Spleen (tissue), 11 donors: ENCODE results near the gene DNAAF2. TPM values are rescaled to one million over a fixed set of nuclear protein-coding genes. Genes with fewer than 3 reads are reported as not detected.
A peak's percentile ranks its signal among the peaks of the same experiment; 100 is the strongest.

Experiments
- DNase-seq: peaks from one replicate; pipeline ENCODE4 v3.0.0-alpha.2; 2020
- H3K27ac ChIP-seq, 8 donors: fragments of 200-600 bp; sonication (generic) in 7 of 8; 1 replicate in 4 of 8; 2 replicates in 4 of 8; pipeline versions ENCODE4 v1.5.0 to v1.8.0; 2016 to 2021; ENCODE audit warnings: inconsistent platforms in 4 of 8, mild to moderate bottlenecking in 4 of 8, moderate library complexity in 1 of 8
- H3K27me3 ChIP-seq, 7 donors: fragments of 200-600 bp; sonication (generic) in 6 of 7; replicated peaks in 1 of 7; 1 replicate in 4 of 7; 2 replicates in 3 of 7; pipeline versions ENCODE4 v1.5.0 to v1.8.0; 2016 to 2021; ENCODE audit warnings: inconsistent platforms in 3 of 7, mild to moderate bottlenecking in 1 of 7
- H3K36me3 ChIP-seq, 6 donors: fragments of 200-600 bp; sonication (generic) in 5 of 6; 1 replicate in 4 of 6; 2 replicates in 2 of 6; pipeline versions ENCODE4 v1.5.0 to v1.8.0; 2016 to 2021; ENCODE audit warnings: inconsistent platforms in 2 of 6
- H3K4me1 ChIP-seq, 6 donors: fragments of 200-600 bp; sonication (generic) in 5 of 6; 1 replicate in 3 of 6; 2 replicates in 3 of 6; pipeline versions ENCODE4 v1.5.0 to v1.8.0; 2016 to 2021; ENCODE audit warnings: inconsistent platforms in 3 of 6
- H3K4me3 ChIP-seq, 8 donors: fragments of 200-600 bp; sonication (generic) in 7 of 8; 1 replicate in 4 of 8; 2 replicates in 4 of 8; pipeline versions ENCODE4 v1.5.0 to v1.8.0; 2016 to 2021; ENCODE audit warnings: inconsistent platforms in 4 of 8, mild to moderate bottlenecking in 4 of 8, moderate library complexity in 2 of 8
- H3K9me3 ChIP-seq, 8 donors: fragments of 200-600 bp; sonication (generic) in 7 of 8; 1 replicate in 4 of 8; 2 replicates in 4 of 8; pipeline versions ENCODE4 v1.5.0 to v1.8.0; 2016 to 2021; ENCODE audit warnings: inconsistent platforms in 4 of 8
- POLR2A ChIP-seq, 3 donors: fragments of 450-650 bp; IDR thresholded peaks; one replicate each; pipeline ENCODE4 v1.5.1; 2017; ENCODE audit warnings: antibody characterized with exemption in 3 of 3, mild to moderate bottlenecking in 1 of 3
- POLR2AphosphoS5 ChIP-seq, 3 donors: sonication (generic); formaldehyde crosslinking; IDR thresholded peaks; one replicate each; pipeline ENCODE4 v1.5.1; 2017; ENCODE audit warnings: antibody characterized with exemption in 3 of 3
- WGBS, 5 donors: extraction: QIAGEN DNeasy Blood & Tissue Kit in 3 of 5; methylation state at CpG; one replicate each; pipeline versions ENCODE4 v1.1.5 to v1.1.7; 2013 to 2018; 5-methylcytosine and 5-hydroxymethylcytosine counted together
- intact Hi-C: fragments of 100-400 bp; cut with DNase I; formaldehyde crosslinking; loops from one replicate; pipeline ENCODE4 v1.15.0; 2023; ENCODE audit warnings: low total_unique reads
- polyA plus RNA-seq, 3 donors: library from polyadenylated mRNA; stranded (reverse); fragments of 200-250 nt; gene quantifications; one replicate each; pipeline ENCODE4 v1.2.1, GENCODE V29; 2013
- total RNA-seq, 7 donors: library from RNA; depleted of rRNA in 3 of 7; stranded (reverse); fragments of >200 nt in 3 of 7; fragmentation: NEBNext Ultra II Directional in 4 of 7; extraction: Animal tissue kit (Norgen Biotek cat#: 25700) in 4 of 7; gene quantifications; one replicate each; pipeline versions ENCODE4 v1.1.0 to v1.2.1, GENCODE V29; 2016 to 2021
- TF ChIP-seq, protein P1 (sequence below), 11 experiments: fragments of 200-600 bp in 7 of 11; fragments of 450-650 bp in 4 of 11; sonication (generic) in 4 of 11; IDR thresholded peaks in 8 of 11; conservative IDR thresholded peaks in 3 of 11; 1 replicate in 7 of 11; 2 replicates in 4 of 11; pipeline versions ENCODE4 v1.4.0 to v1.8.0; 2016 to 2021; ENCODE audit warnings: antibody characterized with exemption in 11 of 11, inconsistent platforms in 4 of 11, mild to moderate bottlenecking in 1 of 11
- donor health status: healthy with polysubstance abuse.
- donor health status: DM: no; HTN: no; CAD: no; lungs with moderate emphysema.
- donor health status: DM: no; HTN: no; CAD: no.
- donor health status: Bipolar disorder and iron deficiency.
- donor health status: healthy.
- donor health status: DM: no; HTN: no; CAD: no.
- donor health status: DM: yes; HTN: yes; CAD: no.

DNAAF2 gene
- total and polyA plus RNA-seq, 10 donors, result 3.9 to 10.1 (median 6.5) TPM

DNA sequence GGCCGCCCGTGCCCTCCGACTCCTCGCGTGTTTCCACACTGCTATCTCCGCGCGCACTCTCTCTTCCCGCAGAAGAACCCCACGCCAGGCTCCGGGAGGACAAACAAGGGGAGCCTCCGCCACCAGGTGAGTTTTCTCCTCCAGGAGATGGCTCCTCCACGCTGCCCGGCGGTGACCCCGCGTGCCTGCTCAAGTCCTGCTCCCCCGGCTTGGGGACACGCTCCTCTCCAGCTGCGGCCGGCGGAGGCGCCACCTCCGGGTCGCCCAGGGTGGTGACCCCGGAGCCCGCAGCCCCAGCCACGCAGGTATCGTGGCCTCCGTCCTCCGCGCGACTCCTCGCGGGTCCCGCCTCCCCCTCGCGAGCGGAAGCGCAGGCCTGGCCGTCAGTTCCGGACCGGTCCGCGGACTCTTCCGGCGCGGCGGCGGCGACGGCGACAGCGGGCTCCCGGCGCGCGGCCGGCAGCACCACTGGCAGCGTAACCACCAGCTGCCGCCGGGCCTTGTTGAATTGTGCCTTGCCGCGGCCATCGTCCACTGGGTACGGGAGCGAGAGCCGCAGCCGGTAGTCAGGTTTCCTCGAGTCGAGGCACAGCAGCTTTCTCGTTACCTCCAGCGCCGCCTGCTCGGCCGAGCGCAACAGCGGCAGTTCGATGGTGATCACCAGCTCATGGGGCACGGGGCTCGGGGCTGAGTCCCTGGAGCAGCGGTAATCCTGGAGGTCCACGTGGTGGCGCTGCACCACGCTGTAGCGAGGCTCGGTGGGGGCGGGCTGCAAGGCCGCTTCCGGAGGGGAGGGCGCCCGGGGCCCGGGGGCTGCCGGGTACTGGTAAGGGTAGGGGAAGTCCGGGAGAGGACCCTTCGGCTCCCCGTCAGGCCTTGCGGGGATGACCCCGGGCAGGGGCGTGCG lies 1.2 kb downstream of the DNAAF2 start:
- peak; percentile 92 to 94 (median 93) for TF ChIP-seq POLR2AphosphoS5 (IDR thresholded peaks at IDR 0.05)
- peak; percentile 6 to 81 (median 62) for TF ChIP-seq POLR2A (IDR thresholded peaks at IDR 0.05)
- TF ChIP-seq, protein P1, sequence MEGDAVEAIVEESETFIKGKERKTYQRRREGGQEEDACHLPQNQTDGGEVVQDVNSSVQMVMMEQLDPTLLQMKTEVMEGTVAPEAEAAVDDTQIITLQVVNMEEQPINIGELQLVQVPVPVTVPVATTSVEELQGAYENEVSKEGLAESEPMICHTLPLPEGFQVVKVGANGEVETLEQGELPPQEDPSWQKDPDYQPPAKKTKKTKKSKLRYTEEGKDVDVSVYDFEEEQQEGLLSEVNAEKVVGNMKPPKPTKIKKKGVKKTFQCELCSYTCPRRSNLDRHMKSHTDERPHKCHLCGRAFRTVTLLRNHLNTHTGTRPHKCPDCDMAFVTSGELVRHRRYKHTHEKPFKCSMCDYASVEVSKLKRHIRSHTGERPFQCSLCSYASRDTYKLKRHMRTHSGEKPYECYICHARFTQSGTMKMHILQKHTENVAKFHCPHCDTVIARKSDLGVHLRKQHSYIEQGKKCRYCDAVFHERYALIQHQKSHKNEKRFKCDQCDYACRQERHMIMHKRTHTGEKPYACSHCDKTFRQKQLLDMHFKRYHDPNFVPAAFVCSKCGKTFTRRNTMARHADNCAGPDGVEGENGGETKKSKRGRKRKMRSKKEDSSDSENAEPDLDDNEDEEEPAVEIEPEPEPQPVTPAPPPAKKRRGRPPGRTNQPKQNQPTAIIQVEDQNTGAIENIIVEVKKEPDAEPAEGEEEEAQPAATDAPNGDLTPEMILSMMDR (IDR thresholded peaks at IDR 0.05 in 8 of 11, conservative IDR thresholded peaks at IDR 0.05 in 3 of 11), result peak; percentile 74 to 95 (median 90)
- Histone ChIP-seq H3K36me3 (peaks cover 0 to 25% (median 3%) of the 10 kb centered on the region in 6 donors), H3K4me3 (peak overlapping the region; percentile 90 to 99 (median 97)), H3K27ac (peak overlapping the region; percentile 94 to 99 (median 98)), H3K27me3 (no peaks in the 10 kb centered on the region), H3K4me1 (peaks cover 20 to 89% (median 51%) of the 10 kb centered on the region in 6 donors), H3K9me3 (no peaks in the 10 kb centered on the region)
- 0 to 1% (median 0%) methylated on average over 39 to 101 of the region's 101 CpGs for WGBS, 5 donors
- intact Hi-C loops, result loop anchor here (10.0 kb wide), 1 partner anchor 131 kb away; the partner anchor contains the start of gene KLHDC2
- peak; percentile 99 for DNase-seq

DNA sequence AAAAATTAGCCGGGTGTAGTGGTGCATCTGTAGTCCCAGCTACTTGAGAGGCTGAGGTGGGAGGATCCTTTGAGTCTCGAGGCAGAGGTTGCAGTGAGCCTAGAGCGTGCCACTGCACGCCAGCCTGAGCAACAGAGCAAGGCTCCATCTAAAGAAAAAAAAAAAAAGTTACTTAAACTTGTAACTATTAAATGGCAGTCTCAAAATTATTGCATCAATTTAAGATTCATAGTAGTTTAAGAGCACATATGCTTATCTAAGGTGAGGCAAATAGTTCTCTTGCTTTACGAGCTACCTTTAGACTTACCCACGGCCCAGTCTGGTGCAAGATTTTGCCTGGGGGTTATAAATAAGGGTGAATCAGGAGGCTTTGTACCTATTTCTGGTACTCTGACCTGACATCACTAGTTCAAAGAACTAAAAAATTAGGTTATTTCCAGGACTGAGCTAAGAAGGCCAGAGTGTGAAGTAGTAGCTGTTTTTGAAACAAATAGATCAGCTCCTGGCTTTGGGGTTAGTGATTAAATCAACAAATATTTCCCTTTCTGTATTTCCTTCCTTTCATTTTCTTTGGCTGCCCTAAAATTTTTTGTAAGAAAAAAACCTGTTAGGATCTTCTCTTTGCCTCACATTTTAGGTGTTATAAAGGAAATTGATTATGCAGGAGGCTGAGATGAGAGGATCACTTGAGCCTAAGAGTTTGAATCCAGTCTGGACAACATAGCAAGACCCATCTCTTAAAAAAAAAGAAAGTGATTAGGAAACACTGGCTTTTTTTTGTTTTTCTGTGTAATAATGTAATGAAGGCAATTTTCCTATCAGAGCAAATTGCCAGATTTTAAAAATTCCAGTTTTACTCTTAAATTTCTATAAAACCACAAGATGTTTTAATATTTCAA lies 10.9 kb downstream of the DNAAF2 start:
- no peak for DNase-seq
- 64 to 81% (median 67%) methylated on average over 6 of the region's 6 CpGs for WGBS, 5 donors
- Histone ChIP-seq H3K4me1 (peaks cover 38 to 78% (median 53%) of the 10 kb centered on the region in 6 donors), H3K9me3 (no peaks in the 10 kb centered on the region), H3K27ac (peak overlapping the region in 5 of 8 donors; percentile 18 to 97 (median 41)), H3K4me3 (peak overlapping the region in 1 of 8 donors; percentile 87), H3K36me3 (peaks cover 0 to 27% (median 0%) of the 10 kb centered on the region in 6 donors), H3K27me3 (no peaks in the 10 kb centered on the region)
- TF ChIP-seq POLR2AphosphoS5 (IDR thresholded peaks at IDR 0.05) (no peak), POLR2A (IDR thresholded peaks at IDR 0.05) (no peak)
- TF ChIP-seq, protein P1 (IDR thresholded peaks at IDR 0.05 in 8 of 11, conservative IDR thresholded peaks at IDR 0.05 in 3 of 11), result no peak
- intact Hi-C loops, result loop anchor here (10.0 kb wide), 1 partner anchor 211 kb away; no protein-coding TSS in a partner anchor

DNA sequence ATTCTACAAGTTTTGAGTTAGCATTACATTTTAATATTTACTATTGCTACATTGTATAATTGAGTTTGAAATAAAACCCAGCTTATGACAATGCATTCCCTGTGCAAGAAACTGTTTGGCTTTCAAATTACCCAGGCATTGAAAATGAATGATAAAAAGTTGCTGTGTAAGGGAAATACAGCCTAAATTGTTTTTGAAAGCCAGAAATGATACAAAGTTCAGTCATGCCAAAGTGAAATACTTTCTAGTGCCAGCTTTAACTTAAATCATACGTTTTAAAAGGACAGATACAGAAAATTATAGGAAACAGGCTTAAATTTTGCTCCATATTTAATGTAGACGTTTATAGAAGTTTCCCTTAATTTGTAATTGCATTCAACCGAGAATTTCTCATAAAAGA lies 11.7 kb downstream of the DNAAF2 start:
- DNase-seq, result no peak
- 45 to 70% (median 58%) methylated on average over 3 of the region's 3 CpGs for WGBS, 5 donors
- Histone ChIP-seq H3K27me3 (no peaks in the 10 kb centered on the region), H3K36me3 (peaks cover 0 to 35% (median 5%) of the 10 kb centered on the region in 6 donors), H3K27ac (peak overlapping the region in 5 of 8 donors; percentile 1 to 97 (median 41)), H3K4me1 (peaks cover 39 to 78% (median 60%) of the 10 kb centered on the region in 6 donors), H3K4me3 (peak overlapping the region in 2 of 8 donors; percentile 87 to 88), H3K9me3 (no peaks in the 10 kb centered on the region)
- no peak for TF ChIP-seq POLR2A (IDR thresholded peaks at IDR 0.05)
- TF ChIP-seq, protein P1 (IDR thresholded peaks at IDR 0.05 in 8 of 11, conservative IDR thresholded peaks at IDR 0.05 in 3 of 11), result no peak
- TF ChIP-seq POLR2AphosphoS5 (IDR thresholded peaks at IDR 0.05), result no peak
- intact Hi-C loops, result loop anchor here (10.0 kb wide), 1 partner anchor 211 kb away; no protein-coding TSS in a partner anchor
